H1 (cell line): ENCODE data around the gene MCC.

Experiments
- BCL11A ChIP-seq, 2 experiments: IDR thresholded peaks; one replicate each; pipeline ENCODE4 v1.6.1; 2011; ENCODE audit warnings: low read depth in 2 of 2, low read length in 2 of 2, mild to moderate bottlenecking in 2 of 2
- CHD1 ChIP-seq: IDR thresholded peaks from 2 replicates; pipeline ENCODE4 v1.6.1; 2012; ENCODE audit warnings: low read depth, low read length, improper control_type of control experiment
- CREB1 ChIP-seq: IDR thresholded peaks from 2 replicates; pipeline ENCODE4 v1.6.1; 2012; ENCODE audit warnings: inconsistent platforms
- EP300 ChIP-seq, 2 experiments: IDR thresholded peaks; 1 replicate in 1 of 2; 2 replicates in 1 of 2; pipeline ENCODE4 v1.6.1; 2011 to 2012; ENCODE audit warnings: low read depth in 2 of 2, low read length in 2 of 2, mild to moderate bottlenecking in 2 of 2, borderline replicate concordance in 1 of 2, inconsistent platforms in 1 of 2, moderate library complexity in 1 of 2
- EZH2 ChIP-seq: fragments of 200-600 bp; sonication (generic); IDR thresholded peaks from 2 replicates; pipeline ENCODE4 v1.7.1; 2012; ENCODE audit warnings: low read depth, mild to moderate bottlenecking, moderate library complexity, low read length, inconsistent platforms; ENCODE audit not compliant: severe bottlenecking
- JUN ChIP-seq: IDR thresholded peaks from 2 replicates; pipeline ENCODE4 v1.6.1; 2011; ENCODE audit warnings: low read depth, mild to moderate bottlenecking, improper control_type of control experiment, low read length
- MAFK ChIP-seq: IDR thresholded peaks from 2 replicates; pipeline ENCODE4 v1.6.1; 2012; ENCODE audit warnings: low read depth, mild to moderate bottlenecking, improper control_type of control experiment, low read length
- NANOG ChIP-seq: IDR thresholded peaks from 2 replicates; pipeline ENCODE4 v1.6.1; 2011; ENCODE audit warnings: low read length, low read depth, mild to moderate bottlenecking, inconsistent platforms; ENCODE audit not compliant: insufficient read depth, poor library complexity, severe bottlenecking
- NRF1 ChIP-seq: IDR thresholded peaks from 2 replicates; pipeline ENCODE4 v1.6.1; 2011; ENCODE audit warnings: mild to moderate bottlenecking, low read depth, low read length, improper control_type of control experiment
- POLR2AphosphoS5 ChIP-seq: IDR thresholded peaks from 2 replicates; pipeline ENCODE4 v1.6.1; 2011; ENCODE audit warnings: low read depth, low read length
- RXRA ChIP-seq: IDR thresholded peaks from 2 replicates; pipeline ENCODE4 v1.6.1; 2011; ENCODE audit warnings: low read depth, mild to moderate bottlenecking, low read length, moderate library complexity; ENCODE audit not compliant: insufficient read depth
- SP2 ChIP-seq: IDR thresholded peaks from 2 replicates; pipeline ENCODE4 v1.6.1; 2012; ENCODE audit warnings: mild to moderate bottlenecking, low read length, inconsistent platforms
- TAF1 ChIP-seq: IDR thresholded peaks from 2 replicates; pipeline ENCODE4 v1.6.1; 2011; ENCODE audit warnings: mild to moderate bottlenecking, low read depth, low read length
- TF ChIP-seq, protein P1 (sequence below), 3 experiments: IDR thresholded peaks; 1 replicate in 2 of 3; 2 replicates in 1 of 3; pipeline versions ENCODE4 v1.5.1 to v1.6.1; 2011; ENCODE audit warnings: low read length in 3 of 3, mild to moderate bottlenecking in 3 of 3, inconsistent platforms in 2 of 3, low read depth in 1 of 3, moderate library complexity in 1 of 3; ENCODE audit not compliant: insufficient read depth in 1 of 3; ENCODE audit errors: control extremely low read depth in 1 of 3

DNA sequence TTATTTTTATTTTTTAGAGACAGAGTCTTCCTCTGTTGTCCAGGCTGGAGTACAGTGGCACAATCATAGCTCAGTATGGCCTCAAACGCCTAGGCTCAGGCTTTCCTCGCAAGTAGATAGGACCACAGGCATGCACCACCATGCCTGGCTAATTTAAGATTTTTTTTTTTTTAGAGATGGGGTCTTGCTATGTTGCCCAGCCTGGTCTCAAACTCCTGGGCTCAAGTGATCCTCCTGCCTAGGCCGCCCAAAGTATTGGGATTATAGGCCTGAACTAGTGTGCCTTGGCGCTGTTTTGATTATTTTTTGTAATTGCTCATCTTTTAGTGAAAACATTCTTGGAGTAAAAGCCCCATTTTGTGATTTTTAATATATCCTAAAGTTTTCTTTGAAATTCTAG, 30.6 kb upstream of the MCC start:
- no peak for TF ChIP-seq JUN
- TF ChIP-seq, protein P1, sequence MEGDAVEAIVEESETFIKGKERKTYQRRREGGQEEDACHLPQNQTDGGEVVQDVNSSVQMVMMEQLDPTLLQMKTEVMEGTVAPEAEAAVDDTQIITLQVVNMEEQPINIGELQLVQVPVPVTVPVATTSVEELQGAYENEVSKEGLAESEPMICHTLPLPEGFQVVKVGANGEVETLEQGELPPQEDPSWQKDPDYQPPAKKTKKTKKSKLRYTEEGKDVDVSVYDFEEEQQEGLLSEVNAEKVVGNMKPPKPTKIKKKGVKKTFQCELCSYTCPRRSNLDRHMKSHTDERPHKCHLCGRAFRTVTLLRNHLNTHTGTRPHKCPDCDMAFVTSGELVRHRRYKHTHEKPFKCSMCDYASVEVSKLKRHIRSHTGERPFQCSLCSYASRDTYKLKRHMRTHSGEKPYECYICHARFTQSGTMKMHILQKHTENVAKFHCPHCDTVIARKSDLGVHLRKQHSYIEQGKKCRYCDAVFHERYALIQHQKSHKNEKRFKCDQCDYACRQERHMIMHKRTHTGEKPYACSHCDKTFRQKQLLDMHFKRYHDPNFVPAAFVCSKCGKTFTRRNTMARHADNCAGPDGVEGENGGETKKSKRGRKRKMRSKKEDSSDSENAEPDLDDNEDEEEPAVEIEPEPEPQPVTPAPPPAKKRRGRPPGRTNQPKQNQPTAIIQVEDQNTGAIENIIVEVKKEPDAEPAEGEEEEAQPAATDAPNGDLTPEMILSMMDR (IDR thresholded peaks at IDR 0.05; ENCODE audit: control extremely low read depth in 1 of 3, insufficient read depth in 1 of 3, low read depth in 1 of 3, low read length in 3 of 3): no peak
- TF ChIP-seq CHD1: no peak
- no peak for TF ChIP-seq NANOG
- TF ChIP-seq EP300 (IDR thresholded peaks at IDR 0.05; ENCODE audit: borderline replicate concordance in 1 of 2, low read depth in 2 of 2, low read length in 2 of 2): no peak
- no peak for TF ChIP-seq NRF1
- no peak for TF ChIP-seq BCL11A (IDR thresholded peaks at IDR 0.05; ENCODE audit: low read depth in 2 of 2, low read length in 2 of 2)
- no peak for TF ChIP-seq TAF1
- no peak for TF ChIP-seq RXRA
- TF ChIP-seq EZH2: no peak
- TF ChIP-seq MAFK: no peak
- no peak for TF ChIP-seq SP2
- no peak for TF ChIP-seq CREB1
- no peak for TF ChIP-seq POLR2AphosphoS5
